ENCODE data around the gene ARX. TPM values are rescaled to one million over a fixed set of nuclear protein-coding genes. Genes with fewer than 3 reads are reported as not detected.
A peak's percentile ranks its signal among the peaks of the same experiment; 100 is the strongest.

Gene ARX
- total RNA-seq, 2 experiments from 2014 or later: not detected

DNA sequence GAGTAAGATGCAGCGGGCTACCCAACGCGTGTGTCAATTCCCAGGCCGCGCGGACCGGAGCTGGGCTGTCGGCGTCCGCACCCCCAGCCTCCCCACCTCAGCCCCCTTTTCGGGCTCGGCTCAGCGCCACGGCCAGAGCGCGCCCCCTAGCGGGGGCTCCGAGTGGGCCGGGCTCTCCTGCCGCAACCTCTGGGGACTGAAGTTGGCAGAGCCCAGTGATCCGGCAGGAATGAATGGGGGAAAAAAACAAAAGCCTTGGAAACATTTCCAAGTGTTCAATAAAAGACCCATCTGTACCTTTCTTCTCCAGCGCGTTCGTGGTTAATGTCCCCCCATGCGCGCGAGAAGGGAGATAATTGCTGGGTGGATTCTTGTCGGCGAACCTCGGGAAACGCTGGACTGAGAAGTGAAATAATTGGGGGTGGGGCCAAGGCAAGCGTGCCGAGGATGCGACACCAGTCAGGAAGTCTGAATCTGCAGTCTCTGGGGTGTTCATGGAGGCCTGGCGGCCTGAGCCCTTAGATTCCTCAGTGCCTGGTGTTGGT is 5.2 kb upstream of the ARX start:
- no peak for DNase-seq
- no peaks in the 10 kb centered on the region for H3K9me3 Mint-ChIP-seq
- peaks cover 88% of the 10 kb centered on the region for H3K27me3 Mint-ChIP-seq
- peak overlapping the region; percentile 34 for H3K4me3 Mint-ChIP-seq
- H3K27ac Mint-ChIP-seq: no peak overlapping the region
- H3K36me3 Mint-ChIP-seq: peaks cover 2% of the 10 kb centered on the region
- H3K4me1 Mint-ChIP-seq: peaks cover 16% of the 10 kb centered on the region

GRCh38 chrX:25020391-25020904 is 4.7 kb upstream of the ARX start:
- Mint-ChIP-seq H3K9me3 (no peaks in the 10 kb centered on the region), H3K27me3 (peaks cover 89% of the 10 kb centered on the region), H3K36me3 (peaks cover 2% of the 10 kb centered on the region), H3K4me1 (peaks cover 16% of the 10 kb centered on the region), H3K27ac (no peak overlapping the region), H3K4me3 (no peak overlapping the region)
- DNase-seq: no peak

DNA sequence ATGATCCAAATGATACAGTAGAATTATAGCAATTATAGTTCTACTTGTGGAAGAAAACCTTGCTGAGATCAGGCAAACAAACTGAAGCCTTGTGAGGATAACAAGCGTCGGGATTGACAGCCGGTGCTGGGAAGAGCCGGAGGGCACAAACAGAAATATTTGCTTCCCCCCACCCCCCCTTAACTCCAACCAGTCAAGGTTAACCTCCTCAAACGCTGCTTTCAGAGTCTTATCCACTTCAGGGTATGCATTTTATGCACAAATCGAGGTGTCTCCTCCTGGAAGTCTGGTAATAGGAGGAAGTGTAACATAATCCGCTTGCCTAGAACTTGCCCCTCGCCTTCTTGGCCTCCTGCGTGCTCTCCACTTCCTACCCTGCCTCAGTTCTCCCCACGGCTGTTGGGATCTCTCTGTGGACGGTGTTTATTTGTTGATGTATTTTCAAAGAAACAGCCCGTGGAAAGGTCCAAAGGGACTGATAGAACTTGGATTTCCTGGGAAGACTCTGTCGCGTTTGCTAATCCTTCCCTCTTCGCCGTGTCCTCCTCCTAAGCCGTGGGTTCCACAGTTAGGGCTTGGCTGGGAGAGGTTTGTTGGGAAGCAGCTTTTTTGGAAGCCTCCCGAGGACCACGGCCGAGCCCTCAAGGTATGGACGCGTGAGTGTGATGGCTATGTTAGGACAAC is 4.1 kb upstream of the ARX start:
- Mint-ChIP-seq H3K9me3 (no peaks in the 10 kb centered on the region), H3K27me3 (peaks cover 89% of the 10 kb centered on the region), H3K4me3 (no peak overlapping the region), H3K36me3 (peaks cover 2% of the 10 kb centered on the region), H3K4me1 (peaks cover 16% of the 10 kb centered on the region), H3K27ac (no peak overlapping the region)
- DNase-seq: no peak

DNA sequence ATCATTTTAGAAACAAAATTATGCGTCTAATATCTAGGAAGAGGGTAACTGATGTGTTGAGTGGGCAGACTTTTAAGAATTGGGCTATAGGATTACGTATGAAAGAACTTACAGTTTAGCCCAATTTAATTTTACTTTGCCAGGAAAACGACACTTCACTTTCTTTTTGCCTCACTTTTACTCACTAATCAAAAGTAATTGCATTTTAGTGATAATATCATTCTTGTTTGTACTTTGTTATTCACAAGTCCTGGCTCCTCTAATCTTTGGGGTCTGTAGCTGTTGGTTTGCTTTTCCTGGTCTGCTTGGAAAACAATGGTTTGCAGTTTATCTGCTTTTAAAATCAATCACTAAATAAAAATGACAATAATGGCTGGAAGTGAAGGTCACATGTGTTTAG is 2.9 kb upstream of the ARX start:
- Mint-ChIP-seq H3K27ac (no peak overlapping the region), H3K36me3 (peaks cover 2% of the 10 kb centered on the region), H3K4me3 (no peak overlapping the region), H3K27me3 (peaks cover 88% of the 10 kb centered on the region), H3K4me1 (peaks cover 15% of the 10 kb centered on the region), H3K9me3 (no peaks in the 10 kb centered on the region)
- no peak for DNase-seq

GRCh38 chrX:25017667-25018247 is 2.0 kb upstream of the ARX start:
- no peak for DNase-seq
- Mint-ChIP-seq H3K36me3 (peaks cover 2% of the 10 kb centered on the region), H3K27me3 (peaks cover 80% of the 10 kb centered on the region), H3K9me3 (no peaks in the 10 kb centered on the region), H3K4me1 (peaks cover 14% of the 10 kb centered on the region), H3K27ac (no peak overlapping the region), H3K4me3 (peak overlapping the region; percentile 25)

DNA sequence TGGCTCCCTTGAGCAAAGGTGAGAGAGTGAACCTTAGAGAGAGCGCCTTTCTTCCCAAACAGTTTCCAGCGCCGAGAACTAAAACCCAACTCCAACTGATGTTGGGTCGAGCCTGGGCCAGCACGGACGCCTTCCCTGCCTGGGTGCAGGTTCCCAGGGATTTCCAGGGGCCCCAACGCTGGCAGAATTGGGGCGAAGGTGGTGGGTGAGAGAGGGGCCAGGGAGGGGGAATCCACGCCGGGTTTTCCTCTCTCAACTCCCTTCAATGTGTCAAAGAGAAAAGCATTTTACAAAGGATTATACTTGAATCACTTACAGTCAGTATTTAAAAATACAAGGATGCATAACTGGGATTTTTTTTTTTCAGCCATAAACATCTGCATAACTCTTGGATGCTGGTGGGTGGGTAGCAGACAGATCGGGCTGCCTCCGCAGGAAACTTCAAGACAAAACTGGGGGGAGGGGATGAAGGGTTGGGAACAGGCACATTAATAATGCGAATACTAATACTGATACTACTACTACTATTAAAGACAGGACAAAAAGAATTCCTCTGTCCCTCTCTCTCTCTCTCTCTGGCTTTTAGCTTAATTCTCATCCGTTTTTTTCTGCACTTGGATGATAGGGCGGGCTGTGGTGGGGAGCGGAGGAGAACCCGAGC is 1.3 kb upstream of the ARX start:
- DNase-seq: no peak
- Mint-ChIP-seq H3K9me3 (no peaks in the 10 kb centered on the region), H3K27ac (no peak overlapping the region), H3K4me1 (peaks cover 14% of the 10 kb centered on the region), H3K27me3 (peaks cover 79% of the 10 kb centered on the region), H3K4me3 (no peak overlapping the region), H3K36me3 (peaks cover 2% of the 10 kb centered on the region)

- no peak for DNase-seq
- H3K27ac Mint-ChIP-seq: no peak overlapping the region
- H3K4me3 Mint-ChIP-seq: no peak overlapping the region
- no peaks in the 10 kb centered on the region for H3K9me3 Mint-ChIP-seq
- peaks cover 2% of the 10 kb centered on the region for H3K36me3 Mint-ChIP-seq
- peaks cover 10% of the 10 kb centered on the region for H3K4me1 Mint-ChIP-seq
- peaks cover 78% of the 10 kb centered on the region for H3K27me3 Mint-ChIP-seq
Observed at GRCh38 chrX:25016361-25016671, 551 bp upstream of the ARX start.

DNA sequence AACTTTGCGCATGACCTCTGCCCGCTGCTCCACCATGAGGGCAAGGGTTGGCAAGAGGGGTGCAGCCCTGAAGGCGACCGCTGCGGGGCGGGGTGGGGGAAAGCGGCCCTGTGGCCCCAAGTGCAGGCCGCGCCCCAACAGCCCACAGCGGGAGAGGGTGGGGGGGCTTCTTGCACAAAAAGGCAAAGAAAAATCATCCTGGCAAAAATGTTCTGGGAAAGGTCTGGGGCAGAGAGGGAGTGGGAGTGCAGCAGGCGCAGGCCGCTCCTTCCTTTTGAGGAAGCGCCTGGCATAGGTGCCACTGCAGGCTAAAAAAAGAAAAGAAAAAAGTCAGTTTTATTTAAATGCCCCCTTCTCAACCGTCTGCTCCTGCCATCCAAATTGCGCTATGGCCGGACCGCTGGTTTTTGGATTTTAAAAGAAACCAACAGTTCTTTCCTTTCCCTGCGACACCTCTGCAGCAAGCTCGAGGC is 1.4 kb downstream of the ARX start:
- H3K9me3 Mint-ChIP-seq: no peaks in the 10 kb centered on the region
- no peak overlapping the region for H3K27ac Mint-ChIP-seq
- H3K27me3 Mint-ChIP-seq: peaks cover 81% of the 10 kb centered on the region
- H3K4me3 Mint-ChIP-seq: no peak overlapping the region
- DNase-seq: no peak
- H3K36me3 Mint-ChIP-seq: peaks cover 2% of the 10 kb centered on the region
- H3K4me1 Mint-ChIP-seq: peaks cover 6% of the 10 kb centered on the region

GRCh38 chrX:25013632-25014365 is 2.0 kb downstream of the ARX start:
- Mint-ChIP-seq H3K4me1 (peaks cover 6% of the 10 kb centered on the region), H3K27me3 (peaks cover 82% of the 10 kb centered on the region), H3K4me3 (peak overlapping the region; percentile 40), H3K27ac (no peak overlapping the region), H3K9me3 (no peaks in the 10 kb centered on the region), H3K36me3 (peaks cover 2% of the 10 kb centered on the region)
- DNase-seq: no peak

- Mint-ChIP-seq H3K4me3 (peak overlapping the region; percentile 50), H3K4me1 (peaks cover 6% of the 10 kb centered on the region), H3K36me3 (peaks cover 2% of the 10 kb centered on the region), H3K9me3 (no peaks in the 10 kb centered on the region), H3K27me3 (peaks cover 85% of the 10 kb centered on the region), H3K27ac (no peak overlapping the region)
- DNase-seq: no peak
Observed at GRCh38 chrX:25012793-25013631, 2.8 kb downstream of the ARX start.

DNA sequence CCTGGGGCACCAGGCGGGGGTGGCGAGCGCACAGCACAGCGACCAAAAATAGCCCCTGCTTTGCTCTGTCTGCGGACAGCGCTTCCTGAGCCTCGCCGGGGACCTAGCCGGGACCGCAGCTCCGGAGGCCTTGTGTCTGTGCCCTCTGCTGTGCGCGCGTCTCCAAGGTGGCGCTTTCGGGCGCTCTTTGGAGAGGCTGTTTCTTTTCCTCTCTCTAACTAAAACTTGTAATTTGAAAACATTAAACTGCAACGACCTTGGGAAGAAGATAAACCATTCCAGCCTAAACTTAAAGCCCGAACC is 3.4 kb downstream of the ARX start:
- Mint-ChIP-seq H3K27me3 (peaks cover 84% of the 10 kb centered on the region), H3K27ac (no peak overlapping the region), H3K9me3 (no peaks in the 10 kb centered on the region), H3K4me3 (peak overlapping the region; percentile 42), H3K36me3 (no peaks in the 10 kb centered on the region), H3K4me1 (peaks cover 2% of the 10 kb centered on the region)
- no peak for DNase-seq

GRCh38 chrX:25011589-25012432 is 4.0 kb downstream of the ARX start:
- no peaks in the 10 kb centered on the region for H3K9me3 Mint-ChIP-seq

GRCh38 chrX:25010784-25011588 is 4.8 kb downstream of the ARX start:
- Mint-ChIP-seq H3K9me3 (no peaks in the 10 kb centered on the region), H3K27me3 (peaks cover 81% of the 10 kb centered on the region)

More at GRCh38 chrX:25011589-25012432, 4.0 kb downstream of the ARX start:
- Mint-ChIP-seq H3K27me3 (peaks cover 81% of the 10 kb centered on the region), H3K4me1 (peaks cover 2% of the 10 kb centered on the region), H3K36me3 (no peaks in the 10 kb centered on the region), H3K27ac (no peak overlapping the region), H3K4me3 (no peak overlapping the region)
- no peak for DNase-seq

More at GRCh38 chrX:25010784-25011588, 4.8 kb downstream of the ARX start:
- Mint-ChIP-seq H3K4me3 (no peak overlapping the region), H3K4me1 (peaks cover 3% of the 10 kb centered on the region), H3K36me3 (no peaks in the 10 kb centered on the region), H3K27ac (peak overlapping the region; percentile 60)
- DNase-seq: no peak
